Osteoblast (primary cell): ENCODE results near the gene TUBB2A. TPM values are rescaled to one million over a fixed set of nuclear protein-coding genes. Genes with fewer than 3 reads are reported as not detected.
"Not testable (repeated sequence)": the region's sequence is repeated elsewhere in the genome, so short reads cannot be mapped to it uniquely, and the experiment has no call there.

Experiments used
- DNase-seq: peaks from one replicate; pipeline ENCODE4 v3.0.0; 2011; ENCODE audit warnings: low spot score, mixed read lengths; ENCODE audit not compliant: insufficient read length; ENCODE audit errors: missing footprints
- H2AFZ ChIP-seq: 2 replicates; pipeline ENCODE4 v1.6.0; 2011; ENCODE audit warnings: mild to moderate bottlenecking, low read length
- H3K27ac ChIP-seq: 2 replicates; pipeline ENCODE4 v1.5.1; 2011; ENCODE audit warnings: mild to moderate bottlenecking, low read depth, low read length, moderate library complexity
- H3K27me3 ChIP-seq: 2 replicates; pipeline ENCODE4 v1.6.0; 2012; ENCODE audit warnings: mild to moderate bottlenecking, control low read depth, inconsistent platforms, low read length, moderate library complexity; ENCODE audit not compliant: insufficient read depth
- H3K36me3 ChIP-seq: 2 replicates; pipeline ENCODE4 v1.5.1; 2011; ENCODE audit warnings: mild to moderate bottlenecking, low read length, control low read depth, moderate library complexity; ENCODE audit not compliant: insufficient read depth
- H3K4me1 ChIP-seq: 2 replicates; pipeline ENCODE4 v1.5.1; 2011; ENCODE audit warnings: mild to moderate bottlenecking, low read length, control low read depth, moderate library complexity; ENCODE audit not compliant: insufficient read depth
- H3K4me2 ChIP-seq: 2 replicates; pipeline ENCODE4 v1.6.0; 2011; ENCODE audit warnings: mild to moderate bottlenecking, low read length; ENCODE audit not compliant: insufficient read depth
- H3K4me3 ChIP-seq: fragments of 200-600 bp; sonication (generic); 3 replicates; pipeline ENCODE4 v1.5.1; 2012; ENCODE audit warnings: mild to moderate bottlenecking, low read length, inconsistent platforms; ENCODE audit not compliant: insufficient read depth
- H3K79me2 ChIP-seq: 2 replicates; pipeline ENCODE4 v1.6.0; 2012; ENCODE audit warnings: mild to moderate bottlenecking, low read length, control low read depth, inconsistent platforms; ENCODE audit not compliant: insufficient read depth
- H3K9me3 ChIP-seq: 2 replicates; pipeline ENCODE4 v1.5.1; 2011; ENCODE audit warnings: low read depth, low read length, control low read depth
- H4K20me1 ChIP-seq: 2 replicates; pipeline ENCODE4 v1.6.0; 2012; ENCODE audit warnings: mild to moderate bottlenecking, low read length, control low read depth; ENCODE audit not compliant: insufficient read depth
- CTCF ChIP-seq: IDR thresholded peaks from 2 replicates; pipeline ENCODE4 v1.5.1; 2011; ENCODE audit warnings: mild to moderate bottlenecking, low read depth, low read length, moderate library complexity; ENCODE audit errors: extremely low read depth
- total RNA-seq: library from RNA; depleted of rRNA; stranded (reverse); fragments of >200 nt; gene quantifications from 2 replicates; pipeline ENCODE4 v1.2.3, GENCODE V29; 2012

Gene TUBB2A
- total RNA-seq, 1 donor, result 44.5 TPM

- peaks cover 1% of the 10 kb centered on the region for H3K9me3 ChIP-seq
- H3K27me3 ChIP-seq, result peaks cover 4% of the 10 kb centered on the region
- no peak overlapping the region for H3K4me2 ChIP-seq
- H3K4me3 ChIP-seq, result no peak overlapping the region
- TF ChIP-seq CTCF, result no peak
- no peaks in the 10 kb centered on the region for H3K36me3 ChIP-seq
- no peaks in the 10 kb centered on the region for H4K20me1 ChIP-seq
- H2AFZ ChIP-seq, result no peak overlapping the region
- H3K27ac ChIP-seq, result no peak overlapping the region
- no peaks in the 10 kb centered on the region for H3K79me2 ChIP-seq
- H3K4me1 ChIP-seq, result no peaks in the 10 kb centered on the region
- no peak for DNase-seq
Measured at GRCh38 chr6:3193102-3193849, 35.9 kb upstream of the TUBB2A start.

- TF ChIP-seq CTCF, result no peak
- Histone ChIP-seq H4K20me1 (no peaks in the 10 kb centered on the region), H2AFZ (no peak overlapping the region), H3K36me3 (no peaks in the 10 kb centered on the region), H3K27ac (no peak overlapping the region), H3K4me1 (no peaks in the 10 kb centered on the region), H3K27me3 (peaks cover 18% of the 10 kb centered on the region), H3K4me2 (no peak overlapping the region), H3K9me3 (peaks cover 1% of the 10 kb centered on the region), H3K79me2 (no peaks in the 10 kb centered on the region), H3K4me3 (no peak overlapping the region)
- DNase-seq, result no peak
Measured at GRCh38 chr6:3190779-3191178, 33.4 kb upstream of the TUBB2A start.

- Histone ChIP-seq H2AFZ (no peak overlapping the region), H4K20me1 (no peaks in the 10 kb centered on the region), H3K4me1 (no peaks in the 10 kb centered on the region), H3K9me3 (peaks cover 1% of the 10 kb centered on the region), H3K79me2 (no peaks in the 10 kb centered on the region), H3K27me3 (peaks cover 23% of the 10 kb centered on the region), H3K36me3 (no peaks in the 10 kb centered on the region), H3K4me3 (no peak overlapping the region), H3K27ac (no peak overlapping the region), H3K4me2 (no peak overlapping the region)
- TF ChIP-seq CTCF, result no peak
- DNase-seq, result no peak
Measured at GRCh38 chr6:3190056-3190455, 32.7 kb upstream of the TUBB2A start.

GRCh38 chr6:3189192-3189591, 31.8 kb upstream of the TUBB2A start:
- H3K4me3 ChIP-seq, H2AFZ ChIP-seq, H3K79me2 ChIP-seq, H3K27ac ChIP-seq, H3K9me3 ChIP-seq, H3K36me3 ChIP-seq, H4K20me1 ChIP-seq, DNase-seq, H3K4me1 ChIP-seq, H3K4me2 ChIP-seq: not testable (repeated sequence)
- peaks cover 29% of the 10 kb centered on the region for H3K27me3 ChIP-seq
